Tibial nerve (tissue), 4 donors: ENCODE data around the gene LCN10. TPM values are rescaled to one million over a fixed set of nuclear protein-coding genes. Genes with fewer than 3 reads are reported as not detected.
A peak's percentile ranks its signal among the peaks of the same experiment; 100 is the strongest.
"Not testable (repeated sequence)": the region's sequence is repeated elsewhere in the genome, so short reads cannot be mapped to it uniquely, and the experiment has no call there.

Source experiments
- DNase-seq, 2 donors: peaks; one replicate each; pipeline ENCODE4 v3.0.0-alpha.2; 2019; ENCODE audit warnings: low spot score in 2 of 2
- H3K27ac ChIP-seq, 4 donors: fragments of 200-600 bp; sonication (generic) in 3 of 4; one replicate each; pipeline ENCODE4 v1.5.1; 2017 to 2019; ENCODE audit warnings: mild to moderate bottlenecking in 1 of 4
- H3K27me3 ChIP-seq, 2 donors: fragments of 200-600 bp; sonication (generic) in 1 of 2; one replicate each; pipeline versions ENCODE4 v1.5.1 to v1.6.0; 2017 to 2019
- H3K36me3 ChIP-seq, 3 donors: fragments of 200-600 bp; sonication (generic); one replicate each; pipeline ENCODE4 v1.5.1; 2018 to 2019
- H3K4me1 ChIP-seq, 4 donors: fragments of 200-600 bp; sonication (generic) in 3 of 4; one replicate each; pipeline ENCODE4 v1.5.1; 2017 to 2019
- H3K4me3 ChIP-seq, 4 donors: fragments of 200-600 bp; sonication (generic) in 3 of 4; one replicate each; pipeline ENCODE4 v1.5.1; 2017 to 2019; ENCODE audit warnings: mild to moderate bottlenecking in 1 of 4, moderate library complexity in 1 of 4
- H3K9me3 ChIP-seq, 4 donors: fragments of 200-600 bp; sonication (generic) in 3 of 4; one replicate each; pipeline ENCODE4 v1.5.1; 2017 to 2019
- EP300 ChIP-seq, 2 donors: sonication (generic); formaldehyde crosslinking; IDR thresholded peaks; one replicate each; pipeline ENCODE4 v1.6.1; 2017; ENCODE audit warnings: antibody characterized with exemption in 2 of 2, mild to moderate bottlenecking in 1 of 2
- POLR2A ChIP-seq, 2 donors: fragments of 450-650 bp; IDR thresholded peaks; one replicate each; pipeline ENCODE4 v1.6.1; 2017; ENCODE audit warnings: antibody characterized with exemption in 2 of 2, mild to moderate bottlenecking in 2 of 2, moderate library complexity in 2 of 2
- WGBS, 2 donors: methylation state at CpG; one replicate each; pipeline ENCODE4 v1.1.5; 2018; 5-methylcytosine and 5-hydroxymethylcytosine counted together
- total RNA-seq, 4 donors: library from RNA; depleted of rRNA; stranded (reverse); fragments of >200 nt; gene quantifications; one replicate each; pipeline ENCODE4 v1.1.0, GENCODE V29; 2016
- TF ChIP-seq, protein P1 (sequence below), 5 experiments: fragments of 200-600 bp in 3 of 5; fragments of 450-650 bp in 2 of 5; sonication (generic) in 3 of 5; IDR thresholded peaks; one replicate each; pipeline ENCODE4 v1.5.1; 2016 to 2019; ENCODE audit warnings: antibody characterized with exemption in 5 of 5, mild to moderate bottlenecking in 3 of 5, moderate library complexity in 2 of 5

The LCN10 gene
- total RNA-seq, 4 donors from 2014 or later = 7.6 to 47.5 (median 17.4) TPM

GRCh38 chr9:136759001-136759400 is 16.3 kb upstream of the LCN10 start:
- no peak for DNase-seq
- H3K36me3 ChIP-seq = no peaks in the 10 kb centered on the region
- peaks cover 0 to 14% (median 0%) of the 10 kb centered on the region in 4 donors for H3K9me3 ChIP-seq
- no peak overlapping the region for H3K4me3 ChIP-seq
- peaks cover 0 to 36% of the 10 kb centered on the region in 2 donors for H3K27me3 ChIP-seq
- peaks cover 0 to 26% (median 5%) of the 10 kb centered on the region in 4 donors for H3K4me1 ChIP-seq
- no peak for TF ChIP-seq EP300 (IDR thresholded peaks at IDR 0.05)
- no peak for TF ChIP-seq POLR2A (IDR thresholded peaks at IDR 0.05)
- TF ChIP-seq, protein P1, sequence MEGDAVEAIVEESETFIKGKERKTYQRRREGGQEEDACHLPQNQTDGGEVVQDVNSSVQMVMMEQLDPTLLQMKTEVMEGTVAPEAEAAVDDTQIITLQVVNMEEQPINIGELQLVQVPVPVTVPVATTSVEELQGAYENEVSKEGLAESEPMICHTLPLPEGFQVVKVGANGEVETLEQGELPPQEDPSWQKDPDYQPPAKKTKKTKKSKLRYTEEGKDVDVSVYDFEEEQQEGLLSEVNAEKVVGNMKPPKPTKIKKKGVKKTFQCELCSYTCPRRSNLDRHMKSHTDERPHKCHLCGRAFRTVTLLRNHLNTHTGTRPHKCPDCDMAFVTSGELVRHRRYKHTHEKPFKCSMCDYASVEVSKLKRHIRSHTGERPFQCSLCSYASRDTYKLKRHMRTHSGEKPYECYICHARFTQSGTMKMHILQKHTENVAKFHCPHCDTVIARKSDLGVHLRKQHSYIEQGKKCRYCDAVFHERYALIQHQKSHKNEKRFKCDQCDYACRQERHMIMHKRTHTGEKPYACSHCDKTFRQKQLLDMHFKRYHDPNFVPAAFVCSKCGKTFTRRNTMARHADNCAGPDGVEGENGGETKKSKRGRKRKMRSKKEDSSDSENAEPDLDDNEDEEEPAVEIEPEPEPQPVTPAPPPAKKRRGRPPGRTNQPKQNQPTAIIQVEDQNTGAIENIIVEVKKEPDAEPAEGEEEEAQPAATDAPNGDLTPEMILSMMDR (IDR thresholded peaks at IDR 0.05) = no peak
- WGBS, 2 donors = 75 to 83% methylated on average over 1 to 7 of the region's 9 CpGs
- H3K27ac ChIP-seq = no peak overlapping the region

DNA sequence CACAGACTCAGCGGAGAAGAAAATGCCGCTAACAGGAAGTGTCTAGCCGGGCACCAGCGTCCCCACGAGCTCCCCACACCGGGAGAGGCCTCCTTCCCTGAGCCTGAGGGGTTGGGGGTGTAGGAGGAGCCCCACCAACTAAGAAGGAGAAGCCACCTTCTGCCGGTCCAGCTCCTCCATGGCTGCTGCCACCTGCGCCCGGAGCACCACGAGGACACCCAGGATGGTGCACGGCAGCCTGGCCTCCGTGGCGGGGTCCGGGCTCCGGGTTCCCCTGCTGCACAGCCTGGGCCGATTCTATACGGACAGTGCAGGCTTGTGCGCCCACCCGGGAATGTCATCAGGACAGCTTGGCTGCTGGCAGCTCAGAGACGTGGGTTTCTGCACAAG is 15.0 kb upstream of the LCN10 start:
- Histone ChIP-seq H3K27me3 (peaks cover 0 to 24% of the 10 kb centered on the region in 2 donors), H3K4me3 (no peak overlapping the region), H3K36me3 (no peaks in the 10 kb centered on the region), H3K9me3 (peaks cover 0 to 27% (median 0%) of the 10 kb centered on the region in 4 donors), H3K4me1 (peaks cover 0 to 17% (median 5%) of the 10 kb centered on the region in 4 donors), H3K27ac (peak overlapping the region in 2 of 4 donors; percentile 8 to 53)
- 57 to 69% methylated on average over 9 to 18 of the region's 20 CpGs for WGBS, 2 donors
- TF ChIP-seq, protein P1 (IDR thresholded peaks at IDR 0.05) = no peak
- TF ChIP-seq POLR2A (IDR thresholded peaks at IDR 0.05) (no peak), EP300 (IDR thresholded peaks at IDR 0.05) (no peak)
- DNase-seq = no peak

DNA sequence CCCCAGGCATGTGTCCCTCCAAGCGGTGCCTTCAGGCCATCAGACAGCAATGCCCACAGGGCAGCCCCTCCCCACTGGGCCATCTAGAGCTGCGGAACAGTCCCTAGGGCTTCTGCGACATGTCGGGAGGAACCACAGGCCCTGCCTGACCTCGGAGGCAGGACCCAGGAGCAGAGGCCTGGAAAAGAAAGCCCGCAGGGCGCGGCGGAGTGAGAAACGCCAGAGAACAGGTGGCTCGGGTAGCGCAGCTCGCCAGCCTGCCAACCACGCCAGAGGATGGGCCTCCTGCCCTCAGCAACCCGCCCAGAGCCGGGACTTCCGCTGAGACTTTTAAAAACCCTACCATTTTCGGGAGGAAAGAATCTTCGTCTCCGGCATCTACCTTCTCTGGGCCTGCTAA is 14.6 kb upstream of the LCN10 start:
- Histone ChIP-seq H3K4me1 (peaks cover 0 to 17% (median 5%) of the 10 kb centered on the region in 4 donors), H3K36me3 (no peaks in the 10 kb centered on the region), H3K27me3 (peaks cover 0 to 20% of the 10 kb centered on the region in 2 donors), H3K4me3 (no peak overlapping the region), H3K9me3 (peaks cover 0 to 31% (median under 1%) of the 10 kb centered on the region in 4 donors), H3K27ac (peak overlapping the region in 1 of 4 donors; percentile 53)
- TF ChIP-seq, protein P1 (IDR thresholded peaks at IDR 0.05) = no peak
- TF ChIP-seq EP300 (IDR thresholded peaks at IDR 0.05) (no peak), POLR2A (IDR thresholded peaks at IDR 0.05) (no peak)
- DNase-seq = no peak
- whole genome bisulfite sequencing, 2 donors = 86 to 92% methylated on average over 19 of the region's 20 CpGs

DNA sequence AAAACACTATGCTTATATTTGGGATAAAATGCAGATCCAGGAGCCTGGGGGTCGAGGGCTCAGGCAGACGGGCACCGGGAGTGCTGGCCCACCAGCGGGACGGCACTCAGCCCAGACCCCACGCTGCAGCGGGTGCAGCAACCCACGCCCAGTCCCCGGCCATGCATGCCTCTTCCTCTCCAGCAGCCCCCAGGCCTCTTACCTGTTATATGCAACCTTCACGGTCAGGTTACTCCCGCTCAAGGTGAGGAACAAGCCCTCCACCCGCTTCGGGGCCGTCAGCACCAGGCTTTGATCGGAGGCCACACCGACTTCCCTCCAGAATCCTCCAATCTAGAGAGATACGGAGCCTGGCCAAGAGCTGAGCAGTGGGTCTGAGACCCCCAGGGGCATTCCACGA is 14.1 kb upstream of the LCN10 start:
- H3K36me3 ChIP-seq = no peaks in the 10 kb centered on the region
- H3K27ac ChIP-seq = no peak overlapping the region
- TF ChIP-seq EP300 (IDR thresholded peaks at IDR 0.05) (no peak), POLR2A (IDR thresholded peaks at IDR 0.05) (no peak)
- TF ChIP-seq, protein P1 (IDR thresholded peaks at IDR 0.05) = no peak
- 93% methylated on average over 16 to 18 of the region's 18 CpGs for WGBS, 2 donors
- no peak for DNase-seq
- peaks cover 0 to 17% (median 5%) of the 10 kb centered on the region in 4 donors for H3K4me1 ChIP-seq
- peaks cover 0 to 15% of the 10 kb centered on the region in 2 donors for H3K27me3 ChIP-seq
- peaks cover 0 to 36% (median 3%) of the 10 kb centered on the region in 4 donors for H3K9me3 ChIP-seq
- H3K4me3 ChIP-seq = no peak overlapping the region

GRCh38 chr9:136756134-136756438 is 13.3 kb upstream of the LCN10 start:
- no peak overlapping the region for H3K27ac ChIP-seq
- 85 to 93% methylated on average over 4 of the region's 4 CpGs for WGBS, 2 donors
- H3K27me3 ChIP-seq = peaks cover 0 to 10% of the 10 kb centered on the region in 2 donors
- H3K4me3 ChIP-seq = no peak overlapping the region
- no peak for TF ChIP-seq EP300 (IDR thresholded peaks at IDR 0.05)
- no peak for TF ChIP-seq POLR2A (IDR thresholded peaks at IDR 0.05)
- TF ChIP-seq, protein P1 (IDR thresholded peaks at IDR 0.05) = no peak
- H3K4me1 ChIP-seq = peaks cover 0 to 16% (median 4%) of the 10 kb centered on the region in 4 donors
- peaks cover 0 to 44% (median 4%) of the 10 kb centered on the region in 4 donors for H3K9me3 ChIP-seq
- H3K36me3 ChIP-seq = no peaks in the 10 kb centered on the region
- no peak for DNase-seq

GRCh38 chr9:136755302-136756133 is 12.8 kb upstream of the LCN10 start:
- not testable (repeated sequence) for H3K27ac ChIP-seq, H3K4me3 ChIP-seq, DNase-seq, H3K4me1 ChIP-seq, H3K27me3 ChIP-seq, H3K36me3 ChIP-seq
- peaks cover 0 to 44% (median 4%) of the 10 kb centered on the region in 4 donors for H3K9me3 ChIP-seq
- 83 to 87% methylated on average over 15 to 22 of the region's 22 CpGs for WGBS, 2 donors
